Aortic smooth muscle cell (primary cell): ENCODE measurements around the gene TRIM61. TPM values are rescaled to one million over a fixed set of nuclear protein-coding genes. Genes with fewer than 3 reads are reported as not detected.

Source experiments
- total RNA-seq: library from RNA; depleted of rRNA; stranded (reverse); fragments of >200 nt; gene quantifications from 2 replicates; pipeline ENCODE4 v1.2.3, GENCODE V29; 2014

The TRIM61 gene
- total RNA-seq: 0.92 and 1.4 TPM in 2 replicates

GRCh38 chr4:164977243-164978164 lies at the start of gene TRIM61:
Gene TRIM61 (minus strand): TSS chr4:164977657. CDS start chr4:164970002, 7,655 bp downstream.

Other genes with a start within 250 kb of the TRIM61 start
- gene SMIM31, start 223.5 kb downstream of the TRIM61 start, total RNA-seq: not detected in 2 replicates
- not detected in 2 replicates for gene APELA, start 100.5 kb downstream of the TRIM61 start, total RNA-seq
- not detected in 2 replicates for gene TRIM60, start 54.3 kb upstream of the TRIM61 start, total RNA-seq
- not detected in 2 replicates for gene TRIM75, start 76.2 kb upstream of the TRIM61 start, total RNA-seq
- gene TMEM192, start 135.2 kb upstream of the TRIM61 start, total RNA-seq: 4.9 and 8.2 TPM in 2 replicates
- 24.4 and 33.8 TPM in 2 replicates for gene KLHL2, start 229.9 kb upstream of the TRIM61 start, total RNA-seq